K562 (cell line): ENCODE measurements around the gene MUC15. TPM values are rescaled to one million over a fixed set of nuclear protein-coding genes. Genes with fewer than 3 reads are reported as not detected.

Source experiments
- ATAC-seq: fragments of 200-7000 bp; cut with Tn5 transposase; 3 replicates; pipeline ENCODE4 v1.9.1; 2020; ENCODE audit warnings: moderate library complexity
- BruUV-seq: library from RNA; stranded (reverse); fragments of 400-500 nt; replicated peaks from 2 replicates; lab custom pipeline; 2021; lab: Mats Ljungman, UMichigan
- CTCF ChIA-PET: fragments of 300-600 bp; formaldehyde crosslinking; extraction: SDS; loops from one replicate; lab custom pipeline; 2021; ENCODE audit warnings: low intra/inter-chr PET ratio; lab: Yijun Ruan, JAX
- POLR2A ChIA-PET: fragments of 300-600, 350-650 bp; sonication (Branson Sonifier 250); formaldehyde crosslinking; extraction: SDS; loops from one replicate; lab custom pipeline; 2021; ENCODE audit warnings: antibody characterized with exemption, inconsistent platforms; lab: Yijun Ruan, JAX
- DNase-seq, 4 experiments: peaks; one replicate each; pipeline versions ENCODE4 v3.0.0 to v3.0.0-alpha.2; 2011 to 2018; ENCODE audit warnings: low spot score in 3 of 4, mixed read lengths in 3 of 4; ENCODE audit errors: extremely low read depth in 1 of 4
- FAIRE-seq: peaks from 2 replicates; lab custom pipeline; 2011; peaks lifted over from hg19 to GRCh38; lab: Jason Lieb, UNC
- H2AFZ ChIP-seq: 2 replicates; pipeline ENCODE4 v1.6.0; 2011; ENCODE audit warnings: low read depth, low read length, control low read depth, inconsistent platforms
- H3K27ac ChIP-seq: fragments of 200-600 bp; 3 replicates; pipeline ENCODE4 v1.8.0; 2011; ENCODE audit warnings: low read depth, mild to moderate bottlenecking, control low read depth, inconsistent platforms, low read length, moderate library complexity, mixed read lengths; ENCODE audit errors: extremely low read depth
- H3K27me3 ChIP-seq, 2 experiments: fragments of 300-600 bp in 1 of 2; 2 replicates in 1 of 2; 3 replicates in 1 of 2; pipeline versions ENCODE4 v1.6.0 to v1.8.0; 2011; ENCODE audit warnings: inconsistent platforms in 2 of 2, low read length in 2 of 2, mild to moderate bottlenecking in 1 of 2, mixed read lengths in 1 of 2, moderate library complexity in 1 of 2; ENCODE audit not compliant: control insufficient read depth in 2 of 2, insufficient read depth in 2 of 2
- H3K36me3 ChIP-seq: fragments of 300-600 bp; 3 replicates; pipeline ENCODE4 v1.8.0; 2011; ENCODE audit warnings: mild to moderate bottlenecking, low read length, inconsistent platforms; ENCODE audit not compliant: control insufficient read depth, insufficient read depth
- H3K4me1 ChIP-seq, 2 experiments: fragments of 200-600 bp in 1 of 2; replicated peaks in 1 of 2; 2 replicates in 1 of 2; 3 replicates in 1 of 2; pipeline versions ENCODE4 v1.5.1 to v1.8.0; 2011; ENCODE audit warnings: inconsistent platforms in 2 of 2, low read length in 2 of 2, mild to moderate bottlenecking in 1 of 2, mixed read lengths in 1 of 2, moderate library complexity in 1 of 2; ENCODE audit not compliant: control insufficient read depth in 2 of 2, insufficient read depth in 2 of 2
- H3K4me2 ChIP-seq: 2 replicates; pipeline ENCODE4 v1.6.1; 2011; ENCODE audit warnings: low read length, control low read depth, inconsistent platforms, mixed read lengths; ENCODE audit not compliant: insufficient read depth
- H3K4me3 ChIP-seq: fragments of 200-600 bp; sonication (generic), shearing (Covaris generic); 2 replicates; pipeline ENCODE4 v1.5.1; 2016; ENCODE audit warnings: control low read depth, inconsistent platforms
- H3K79me2 ChIP-seq: fragments of 200-600 bp; 3 replicates; pipeline ENCODE4 v1.8.0; 2011; ENCODE audit warnings: low read length, inconsistent platforms; ENCODE audit not compliant: control insufficient read depth, insufficient read depth
- H3K9ac ChIP-seq, 2 experiments: 2 replicates each; pipeline versions ENCODE4 v1.6.0 to v1.6.1; 2011; ENCODE audit warnings: low read depth in 2 of 2, low read length in 2 of 2, control low read depth in 1 of 2, inconsistent platforms in 1 of 2, mild to moderate bottlenecking in 1 of 2, mixed read lengths in 1 of 2; ENCODE audit not compliant: insufficient read depth in 1 of 2
- H3K9me1 ChIP-seq: one replicate; pipeline ENCODE4 v1.6.0; 2011; ENCODE audit warnings: inconsistent platforms, mild to moderate bottlenecking, low read length, moderate library complexity; ENCODE audit not compliant: control insufficient read depth, insufficient read depth
- H3K9me3 ChIP-seq: replicated peaks from 2 replicates; pipeline ENCODE4 v1.5.1; 2011; ENCODE audit warnings: low read depth, low read length, inconsistent platforms; ENCODE audit not compliant: control insufficient read depth, insufficient read depth
- H4K20me1 ChIP-seq: replicated peaks from 2 replicates; pipeline ENCODE4 v1.6.1; 2011; ENCODE audit warnings: low read length, inconsistent platforms, mixed read lengths; ENCODE audit not compliant: control insufficient read depth, insufficient read depth
- HDAC1 ChIP-seq, 2 experiments: fragments of 450-650 bp; IDR thresholded peaks; 2 replicates each; pipeline ENCODE4 v1.6.1; 2016 to 2017; ENCODE audit warnings: inconsistent platforms in 1 of 2, mild to moderate bottlenecking in 1 of 2, moderate library complexity in 1 of 2
- HNRNPLL ChIP-seq: fragments of 200-400 bp; formaldehyde crosslinking; IDR thresholded peaks from 2 replicates; pipeline ENCODE4 v1.6.1; 2017; ENCODE audit warnings: low read length, low read depth, mild to moderate bottlenecking; ENCODE audit not compliant: poor library complexity, severe bottlenecking
- POLR3A ChIP-seq: IDR thresholded peaks from 2 replicates; pipeline ENCODE4 v1.6.1; 2011; ENCODE audit warnings: borderline replicate concordance, mild to moderate bottlenecking, moderate library complexity; ENCODE audit not compliant: insufficient read length, insufficient read depth; ENCODE audit errors: extremely low read depth
- TAF15 ChIP-seq: fragments of 200-400 bp; formaldehyde crosslinking; IDR thresholded peaks from 2 replicates; pipeline ENCODE4 v1.6.1; 2017; ENCODE audit warnings: mild to moderate bottlenecking, low read depth, low read length, moderate library complexity
- ZNF324 ChIP-seq: fragments of 250-450 bp; sonication (Bioruptor Pico); IDR thresholded peaks from 2 replicates; pipeline ENCODE4 v1.4.0; 2020; ENCODE audit warnings: mild to moderate bottlenecking
- ZSCAN29 ChIP-seq: fragments of 450-650 bp; IDR thresholded peaks from 2 replicates; pipeline ENCODE4 v1.6.1; 2017
- ZZZ3 ChIP-seq: fragments of 450-650 bp; IDR thresholded peaks from 2 replicates; pipeline ENCODE4 v1.6.1; 2016; ENCODE audit warnings: antibody characterized with exemption, mild to moderate bottlenecking, moderate library complexity
- WGBS: fragments of 100-300 bp; shearing (Covaris generic); methylation state at CpG from one replicate; pipeline ENCODE4 v1.1.6; 2016; ENCODE audit warnings: low coverage, mixed read lengths; ENCODE audit not compliant: insufficient coverage; ENCODE audit errors: missing lambda C conversion rate; 5-methylcytosine and 5-hydroxymethylcytosine counted together
- in situ Hi-C: fragments of 300-500 bp; cut with MboI; formaldehyde crosslinking; loops from 4 replicates; pipeline ENCODE4 v1.15.0; 2018; ENCODE audit warnings: inconsistent platforms, mixed read lengths
- intact Hi-C: fragments of 100-400 bp; cut with micrococcal nuclease; formaldehyde crosslinking; loops from 2 replicates; pipeline ENCODE4 v1.14.2; 2022
- polyA plus RNA-seq, 8 experiments: library from polyadenylated mRNA; depleted of rRNA in 4 of 8; stranded (reverse) in 5 of 8; unstranded in 3 of 8; fragments of >200 nt; fragmentation: Nextera tagmentation in 2 of 8; fragmentation: Illumina TruSeq in 1 of 8; extraction: Ambion mirVana in 2 of 8; extraction: Trizol in 1 of 8; gene quantifications; 2 replicates each; pipeline versions ENCODE4 v1.2.1 to v1.2.3, GENCODE V29; 2011 to 2014; ENCODE audit warnings: inconsistent platforms in 1 of 8, missing spikeins in 1 of 8
- total RNA-seq, 7 experiments: library from RNA; depleted of rRNA in 6 of 7; stranded (reverse); fragments of >200 nt in 6 of 7; fragmentation: Illumina TruSeq in 2 of 7; extraction: Trizol in 2 of 7; gene quantifications; 2 replicates each; pipeline versions ENCODE4 v1.2.1 to v1.2.3, GENCODE V29; 2011 to 2021; ENCODE audit warnings: low replicate concordance in 1 of 7
- TF ChIP-seq, protein P1 (sequence below): sonication (generic); formaldehyde crosslinking; IDR thresholded peaks from 2 replicates; pipeline ENCODE4 v1.8.1; 2023; ENCODE audit warnings: mild to moderate bottlenecking, missing genetic modification reagents
- TF ChIP-seq, protein P2 (sequence below): IDR thresholded peaks from 2 replicates; pipeline ENCODE4 v1.6.1; 2011; ENCODE audit not compliant: insufficient read length; ENCODE audit errors: extremely low read depth
- TF ChIP-seq, protein P3 (sequence below): fragments of 200-800 bp; sonication (Bioruptor generic); IDR thresholded peaks from 2 replicates; pipeline ENCODE4 v1.6.1; 2017; ENCODE audit warnings: missing genetic modification characterization, missing compliant biosample characterization
- TF ChIP-seq, protein P4 (sequence below): sonication (generic); formaldehyde crosslinking; IDR thresholded peaks from 2 replicates; pipeline ENCODE4 v1.8.0; 2022; ENCODE audit warnings: mild to moderate bottlenecking, missing genetic modification reagents

Gene MUC15
- total and polyA plus RNA-seq, 9 of the 15 experiments (the other 6 are each of a cell fraction or from before 2014, with no cell fraction given) = 0.36 to 1.4 (median 0.65) TPM; not detected in 1

DNA sequence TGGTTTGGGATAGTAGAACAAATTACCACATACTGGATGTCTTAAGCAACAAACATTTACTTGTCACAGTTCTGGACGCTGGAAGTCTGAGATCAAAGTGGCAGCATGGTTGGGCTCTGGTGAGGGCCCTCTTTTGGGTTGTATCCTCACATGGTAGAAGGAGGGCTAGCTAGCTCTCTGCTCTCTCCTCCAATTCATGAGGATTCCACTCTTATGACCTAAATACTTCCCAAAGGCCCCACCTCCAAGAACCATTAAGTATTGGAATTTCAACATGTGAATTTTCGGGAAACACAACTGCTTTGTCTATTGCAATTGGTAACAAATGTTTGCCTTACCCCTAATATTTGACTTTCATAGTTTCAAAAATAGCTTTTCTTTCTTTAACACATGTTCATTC lies 52.6 kb downstream of the MUC15 start (continued):
- TF ChIP-seq HDAC1 (IDR thresholded peaks at IDR 0.05) = no peak
- TF ChIP-seq, protein P1, sequence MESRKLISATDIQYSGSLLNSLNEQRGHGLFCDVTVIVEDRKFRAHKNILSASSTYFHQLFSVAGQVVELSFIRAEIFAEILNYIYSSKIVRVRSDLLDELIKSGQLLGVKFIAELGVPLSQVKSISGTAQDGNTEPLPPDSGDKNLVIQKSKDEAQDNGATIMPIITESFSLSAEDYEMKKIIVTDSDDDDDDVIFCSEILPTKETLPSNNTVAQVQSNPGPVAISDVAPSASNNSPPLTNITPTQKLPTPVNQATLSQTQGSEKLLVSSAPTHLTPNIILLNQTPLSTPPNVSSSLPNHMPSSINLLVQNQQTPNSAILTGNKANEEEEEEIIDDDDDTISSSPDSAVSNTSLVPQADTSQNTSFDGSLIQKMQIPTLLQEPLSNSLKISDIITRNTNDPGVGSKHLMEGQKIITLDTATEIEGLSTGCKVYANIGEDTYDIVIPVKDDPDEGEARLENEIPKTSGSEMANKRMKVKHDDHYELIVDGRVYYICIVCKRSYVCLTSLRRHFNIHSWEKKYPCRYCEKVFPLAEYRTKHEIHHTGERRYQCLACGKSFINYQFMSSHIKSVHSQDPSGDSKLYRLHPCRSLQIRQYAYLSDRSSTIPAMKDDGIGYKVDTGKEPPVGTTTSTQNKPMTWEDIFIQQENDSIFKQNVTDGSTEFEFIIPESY = no peak
- TF ChIP-seq, all 486 proteins: peak for 0

DNA sequence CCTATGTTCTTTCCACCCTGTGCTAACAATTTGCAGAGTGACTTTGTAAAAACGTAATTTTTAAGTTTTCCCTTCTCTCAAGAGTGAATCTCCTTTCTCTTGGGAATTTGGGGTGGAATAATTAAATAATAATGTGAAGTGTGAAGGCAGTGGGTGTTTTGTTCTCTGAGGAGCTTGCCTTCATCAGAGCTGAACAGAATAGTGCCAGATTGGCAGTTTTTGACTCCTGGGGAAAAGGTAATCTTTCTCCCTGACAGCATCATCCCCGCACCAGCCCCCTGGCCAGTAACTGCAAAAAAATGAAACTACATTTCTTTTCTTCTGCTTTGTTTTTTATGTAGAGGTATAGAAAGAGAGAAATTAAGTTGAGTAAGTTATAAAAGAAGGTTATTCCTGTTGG lies 59.9 kb downstream of the MUC15 start:
- intact Hi-C loops = no loop called here
- H3K4me2 ChIP-seq = no peak overlapping the region
- H3K9me3 ChIP-seq = no peaks in the 10 kb centered on the region
- no peaks in the 10 kb centered on the region for H3K36me3 ChIP-seq
- no TSS peak for BruUV-seq
- no peak for ATAC-seq
- no peaks in the 10 kb centered on the region for H3K27me3 ChIP-seq
- H3K9ac ChIP-seq = no peak overlapping the region
- no peaks in the 10 kb centered on the region for H3K4me1 ChIP-seq
- H2AFZ ChIP-seq = no peak overlapping the region
- in situ Hi-C loops = no loop called here
- DNase-seq = no peak
- H3K9me1 ChIP-seq = no peaks in the 10 kb centered on the region
- ChIA-PET POLR2A (no interaction called here), CTCF (no interaction called here)
- H4K20me1 ChIP-seq = no peaks in the 10 kb centered on the region
- H3K79me2 ChIP-seq = no peaks in the 10 kb centered on the region
- H3K27ac ChIP-seq = no peak overlapping the region
- FAIRE-seq = no peak
- WGBS = 0% methylated on average over 2 of the region's 2 CpGs
- no peak overlapping the region for H3K4me3 ChIP-seq
- TF ChIP-seq, protein P2, sequence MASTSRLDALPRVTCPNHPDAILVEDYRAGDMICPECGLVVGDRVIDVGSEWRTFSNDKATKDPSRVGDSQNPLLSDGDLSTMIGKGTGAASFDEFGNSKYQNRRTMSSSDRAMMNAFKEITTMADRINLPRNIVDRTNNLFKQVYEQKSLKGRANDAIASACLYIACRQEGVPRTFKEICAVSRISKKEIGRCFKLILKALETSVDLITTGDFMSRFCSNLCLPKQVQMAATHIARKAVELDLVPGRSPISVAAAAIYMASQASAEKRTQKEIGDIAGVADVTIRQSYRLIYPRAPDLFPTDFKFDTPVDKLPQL = no peak
- TF ChIP-seq HNRNPLL = no peak
- no peak for TF ChIP-seq TAF15
- TF ChIP-seq ZSCAN29 = no peak
- TF ChIP-seq, protein P3, sequence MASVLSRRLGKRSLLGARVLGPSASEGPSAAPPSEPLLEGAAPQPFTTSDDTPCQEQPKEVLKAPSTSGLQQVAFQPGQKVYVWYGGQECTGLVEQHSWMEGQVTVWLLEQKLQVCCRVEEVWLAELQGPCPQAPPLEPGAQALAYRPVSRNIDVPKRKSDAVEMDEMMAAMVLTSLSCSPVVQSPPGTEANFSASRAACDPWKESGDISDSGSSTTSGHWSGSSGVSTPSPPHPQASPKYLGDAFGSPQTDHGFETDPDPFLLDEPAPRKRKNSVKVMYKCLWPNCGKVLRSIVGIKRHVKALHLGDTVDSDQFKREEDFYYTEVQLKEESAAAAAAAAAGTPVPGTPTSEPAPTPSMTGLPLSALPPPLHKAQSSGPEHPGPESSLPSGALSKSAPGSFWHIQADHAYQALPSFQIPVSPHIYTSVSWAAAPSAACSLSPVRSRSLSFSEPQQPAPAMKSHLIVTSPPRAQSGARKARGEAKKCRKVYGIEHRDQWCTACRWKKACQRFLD (CRISPR knock-in tag) = no peak
- no peak for TF ChIP-seq ZZZ3
- no peak for TF ChIP-seq ZNF324 (CRISPR knock-in tag)
- TF ChIP-seq, protein P4, sequence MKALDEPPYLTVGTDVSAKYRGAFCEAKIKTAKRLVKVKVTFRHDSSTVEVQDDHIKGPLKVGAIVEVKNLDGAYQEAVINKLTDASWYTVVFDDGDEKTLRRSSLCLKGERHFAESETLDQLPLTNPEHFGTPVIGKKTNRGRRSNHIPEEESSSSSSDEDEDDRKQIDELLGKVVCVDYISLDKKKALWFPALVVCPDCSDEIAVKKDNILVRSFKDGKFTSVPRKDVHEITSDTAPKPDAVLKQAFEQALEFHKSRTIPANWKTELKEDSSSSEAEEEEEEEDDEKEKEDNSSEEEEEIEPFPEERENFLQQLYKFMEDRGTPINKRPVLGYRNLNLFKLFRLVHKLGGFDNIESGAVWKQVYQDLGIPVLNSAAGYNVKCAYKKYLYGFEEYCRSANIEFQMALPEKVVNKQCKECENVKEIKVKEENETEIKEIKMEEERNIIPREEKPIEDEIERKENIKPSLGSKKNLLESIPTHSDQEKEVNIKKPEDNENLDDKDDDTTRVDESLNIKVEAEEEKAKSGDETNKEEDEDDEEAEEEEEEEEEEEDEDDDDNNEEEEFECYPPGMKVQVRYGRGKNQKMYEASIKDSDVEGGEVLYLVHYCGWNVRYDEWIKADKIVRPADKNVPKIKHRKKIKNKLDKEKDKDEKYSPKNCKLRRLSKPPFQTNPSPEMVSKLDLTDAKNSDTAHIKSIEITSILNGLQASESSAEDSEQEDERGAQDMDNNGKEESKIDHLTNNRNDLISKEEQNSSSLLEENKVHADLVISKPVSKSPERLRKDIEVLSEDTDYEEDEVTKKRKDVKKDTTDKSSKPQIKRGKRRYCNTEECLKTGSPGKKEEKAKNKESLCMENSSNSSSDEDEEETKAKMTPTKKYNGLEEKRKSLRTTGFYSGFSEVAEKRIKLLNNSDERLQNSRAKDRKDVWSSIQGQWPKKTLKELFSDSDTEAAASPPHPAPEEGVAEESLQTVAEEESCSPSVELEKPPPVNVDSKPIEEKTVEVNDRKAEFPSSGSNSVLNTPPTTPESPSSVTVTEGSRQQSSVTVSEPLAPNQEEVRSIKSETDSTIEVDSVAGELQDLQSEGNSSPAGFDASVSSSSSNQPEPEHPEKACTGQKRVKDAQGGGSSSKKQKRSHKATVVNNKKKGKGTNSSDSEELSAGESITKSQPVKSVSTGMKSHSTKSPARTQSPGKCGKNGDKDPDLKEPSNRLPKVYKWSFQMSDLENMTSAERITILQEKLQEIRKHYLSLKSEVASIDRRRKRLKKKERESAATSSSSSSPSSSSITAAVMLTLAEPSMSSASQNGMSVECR = no peak
- TF ChIP-seq POLR3A = no peak
